Coronary artery (tissue), 2 donors: ENCODE data around the gene HOXA13.

Source experiments
- DNase-seq: peaks from one replicate; pipeline ENCODE4 v3.0.0-alpha.2; 2017; ENCODE audit warnings: low spot score
- H3K27ac ChIP-seq, 2 donors: fragments of 200-600 bp; sonication (generic); one replicate each; pipeline ENCODE4 v1.5.1; 2016 to 2019
- H3K4me3 ChIP-seq: fragments of 200-600 bp; sonication (generic); 2 replicates; pipeline ENCODE4 v1.5.1; 2016; ENCODE audit warnings: mild to moderate bottlenecking, moderate library complexity
- TF ChIP-seq, protein P1 (sequence below): fragments of 200-600 bp; sonication (generic); IDR thresholded peaks from one replicate; pipeline ENCODE4 v1.5.1; 2019; ENCODE audit warnings: antibody characterized with exemption

The HOXA13 gene

DNA sequence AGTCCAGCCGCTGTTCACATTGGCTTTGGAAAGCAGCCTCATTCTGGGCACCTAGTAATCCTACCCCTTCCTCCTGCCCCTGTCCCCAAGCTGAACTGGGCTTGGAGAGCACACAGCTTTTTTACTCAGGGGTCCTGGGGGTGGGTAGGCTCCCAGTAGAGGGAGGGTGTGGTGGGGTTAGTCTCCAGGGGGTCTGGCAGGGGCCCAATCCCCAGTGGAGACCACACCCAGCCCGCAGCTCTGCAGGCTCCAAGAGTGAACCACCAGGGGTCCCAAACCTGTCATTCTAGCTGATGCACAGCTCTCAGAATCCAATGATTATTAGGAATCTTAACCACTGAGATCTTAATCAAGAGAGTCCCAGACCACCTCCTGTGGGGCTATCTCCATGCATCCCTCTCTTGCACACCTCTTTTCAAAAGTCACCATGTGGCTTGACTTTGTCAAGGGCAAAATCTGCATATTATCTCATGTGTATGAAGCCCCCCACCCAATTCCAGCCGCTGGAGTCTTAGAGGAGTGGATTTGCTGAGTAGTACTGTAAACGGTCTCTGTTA is 17.5 kb downstream of the HOXA13 start:
- Histone ChIP-seq H3K27ac (no peak overlapping the region), H3K4me3 (no peak overlapping the region)
- peak; percentile 21 for DNase-seq
- TF ChIP-seq, protein P1, sequence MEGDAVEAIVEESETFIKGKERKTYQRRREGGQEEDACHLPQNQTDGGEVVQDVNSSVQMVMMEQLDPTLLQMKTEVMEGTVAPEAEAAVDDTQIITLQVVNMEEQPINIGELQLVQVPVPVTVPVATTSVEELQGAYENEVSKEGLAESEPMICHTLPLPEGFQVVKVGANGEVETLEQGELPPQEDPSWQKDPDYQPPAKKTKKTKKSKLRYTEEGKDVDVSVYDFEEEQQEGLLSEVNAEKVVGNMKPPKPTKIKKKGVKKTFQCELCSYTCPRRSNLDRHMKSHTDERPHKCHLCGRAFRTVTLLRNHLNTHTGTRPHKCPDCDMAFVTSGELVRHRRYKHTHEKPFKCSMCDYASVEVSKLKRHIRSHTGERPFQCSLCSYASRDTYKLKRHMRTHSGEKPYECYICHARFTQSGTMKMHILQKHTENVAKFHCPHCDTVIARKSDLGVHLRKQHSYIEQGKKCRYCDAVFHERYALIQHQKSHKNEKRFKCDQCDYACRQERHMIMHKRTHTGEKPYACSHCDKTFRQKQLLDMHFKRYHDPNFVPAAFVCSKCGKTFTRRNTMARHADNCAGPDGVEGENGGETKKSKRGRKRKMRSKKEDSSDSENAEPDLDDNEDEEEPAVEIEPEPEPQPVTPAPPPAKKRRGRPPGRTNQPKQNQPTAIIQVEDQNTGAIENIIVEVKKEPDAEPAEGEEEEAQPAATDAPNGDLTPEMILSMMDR, result no peak

DNA sequence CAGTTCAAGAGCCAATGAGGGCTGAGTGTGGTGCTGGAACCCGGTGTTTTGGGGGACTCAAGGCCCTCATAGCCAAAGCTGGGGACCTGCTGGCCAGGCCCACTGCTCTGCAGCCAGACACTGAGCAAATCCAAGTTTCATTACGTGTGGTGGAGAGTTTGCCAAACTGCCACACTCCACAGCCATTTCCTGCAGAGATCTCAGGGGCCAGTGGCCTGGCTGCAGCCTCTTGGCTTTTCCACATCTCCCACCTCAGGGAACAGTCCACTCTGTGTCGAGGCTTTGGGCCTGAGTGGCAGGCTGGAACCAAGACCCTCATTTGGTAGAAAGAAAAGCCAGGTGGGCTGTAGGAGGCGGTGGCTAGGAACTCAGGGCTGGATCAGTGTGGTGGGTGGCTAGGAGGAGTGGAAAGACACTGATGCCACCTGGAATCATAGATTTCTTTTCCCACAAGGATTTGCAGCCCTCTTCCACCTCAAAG is 18.1 kb downstream of the HOXA13 start:
- TF ChIP-seq, protein P1, result no peak
- peak; percentile 60 for DNase-seq
- H3K27ac ChIP-seq, result no peak overlapping the region
- no peak overlapping the region for H3K4me3 ChIP-seq

GRCh38 chr7:27180431-27181420 is 19.2 kb downstream of the HOXA13 start:
- H3K4me3 ChIP-seq, result no peak overlapping the region
- TF ChIP-seq, protein P1, result no peak

DNA sequence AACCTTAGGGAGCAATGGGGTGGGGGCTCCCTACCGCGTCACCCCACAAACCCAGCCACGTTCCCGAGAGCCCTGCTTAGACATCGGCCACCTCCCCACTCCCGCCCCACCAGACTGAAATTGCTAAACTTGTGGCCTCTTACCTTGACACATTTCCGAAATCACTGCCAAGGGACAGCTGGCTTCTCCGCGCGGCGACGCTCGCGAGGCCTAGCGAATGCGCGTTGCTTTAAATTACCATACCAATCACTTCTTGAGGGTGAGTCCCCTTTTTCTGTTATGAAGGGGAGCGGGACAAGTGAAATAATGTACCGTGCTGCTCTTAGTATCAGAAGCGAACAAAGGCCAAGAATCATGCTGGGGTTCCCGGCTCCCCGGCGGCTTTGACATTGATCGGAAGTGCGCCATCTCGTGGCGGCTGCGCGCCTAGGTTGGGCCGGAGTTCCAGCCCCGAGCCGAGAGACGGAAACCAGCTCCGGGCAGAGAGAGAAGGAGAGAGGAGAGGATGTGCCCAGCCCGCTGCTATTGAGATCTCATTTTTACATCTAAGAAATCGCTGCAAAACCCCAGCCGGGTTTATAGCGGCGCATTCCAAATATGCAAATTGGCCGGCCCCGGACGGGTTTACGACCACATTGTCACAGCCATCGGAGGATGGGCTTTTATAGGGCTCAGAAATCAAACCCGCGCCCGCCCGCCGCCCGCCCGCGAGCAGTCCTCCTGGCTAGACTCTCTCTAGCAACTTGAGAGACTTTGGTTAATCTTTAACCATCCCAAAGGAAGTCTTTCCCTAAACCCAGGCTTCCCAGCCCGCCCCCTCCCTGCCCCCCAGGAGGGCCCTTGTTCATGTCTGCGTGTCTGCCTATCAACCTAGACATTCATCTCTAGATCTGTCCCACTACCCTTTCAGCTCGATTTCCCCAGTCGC is 20.1 kb downstream of the HOXA13 start:
- peak overlapping the region; percentile 45 for H3K4me3 ChIP-seq
- no peak overlapping the region for H3K27ac ChIP-seq
- DNase-seq, result no peak
- TF ChIP-seq, protein P1, result peak; percentile 66

More at GRCh38 chr7:27180431-27181420, 19.2 kb downstream of the HOXA13 start:
- no peak for DNase-seq
- H3K27ac ChIP-seq, result no peak overlapping the region

DNA sequence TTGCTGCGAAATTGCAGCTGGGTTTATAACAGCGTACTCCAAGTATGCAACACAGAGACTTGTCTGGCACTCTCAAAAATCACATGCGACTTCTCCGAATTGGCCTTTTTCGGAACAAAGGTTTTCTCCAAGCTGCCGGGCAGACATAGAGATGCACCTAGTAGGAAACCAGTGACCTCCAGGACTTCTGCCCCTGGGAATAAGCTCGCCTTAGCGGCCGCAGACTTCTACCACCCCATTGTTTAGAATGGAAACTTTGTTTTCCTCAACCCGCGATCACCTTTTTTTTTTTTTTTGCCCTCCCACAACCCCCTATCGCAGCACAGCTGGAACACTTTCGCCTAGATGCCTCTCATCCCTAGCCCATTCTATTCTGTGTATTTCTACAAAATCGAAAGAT is 20.9 kb downstream of the HOXA13 start:
- Histone ChIP-seq H3K27ac (no peak overlapping the region), H3K4me3 (no peak overlapping the region)
- no peak for DNase-seq
- TF ChIP-seq, protein P1, result no peak

- Histone ChIP-seq H3K4me3 (no peak overlapping the region), H3K27ac (no peak overlapping the region)
- TF ChIP-seq, protein P1, result no peak
- DNase-seq, result no peak
These were observed 21.5 kb downstream of the HOXA13 start for GRCh38 chr7:27178366-27178765.
